HG02884 (cell line): ENCODE results near the gene ZNF618.

Experiments used
- ATAC-seq: cut with Tn5 transposase; IDR thresholded peaks from one replicate; pipeline ENCODE4 v1.9.1; 2021; ENCODE audit warnings: mild to moderate bottlenecking, moderate library complexity; ENCODE audit not compliant: unreplicated experiment

Gene ZNF618

DNA sequence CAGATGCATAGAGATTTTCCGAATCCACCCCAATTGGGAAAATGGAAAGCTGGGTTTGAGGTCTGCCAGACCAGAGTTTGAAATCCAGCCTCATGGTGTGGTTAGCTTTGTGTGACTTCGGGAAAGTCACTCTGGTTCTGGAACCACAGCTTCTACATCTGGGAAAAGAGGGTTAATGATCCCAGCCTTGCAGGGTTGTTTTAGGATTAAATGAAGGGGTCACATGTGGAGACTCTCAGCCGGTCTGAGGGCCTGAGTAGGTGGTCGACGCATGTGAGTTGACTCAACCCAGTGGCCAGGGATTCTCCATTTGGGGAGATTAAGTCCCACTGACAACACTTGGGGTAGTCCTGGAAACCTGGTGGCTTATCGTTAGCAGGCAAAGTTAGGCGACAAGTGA is 6.1 kb downstream of the ZNF618 start:
- ATAC-seq: no peak

DNA sequence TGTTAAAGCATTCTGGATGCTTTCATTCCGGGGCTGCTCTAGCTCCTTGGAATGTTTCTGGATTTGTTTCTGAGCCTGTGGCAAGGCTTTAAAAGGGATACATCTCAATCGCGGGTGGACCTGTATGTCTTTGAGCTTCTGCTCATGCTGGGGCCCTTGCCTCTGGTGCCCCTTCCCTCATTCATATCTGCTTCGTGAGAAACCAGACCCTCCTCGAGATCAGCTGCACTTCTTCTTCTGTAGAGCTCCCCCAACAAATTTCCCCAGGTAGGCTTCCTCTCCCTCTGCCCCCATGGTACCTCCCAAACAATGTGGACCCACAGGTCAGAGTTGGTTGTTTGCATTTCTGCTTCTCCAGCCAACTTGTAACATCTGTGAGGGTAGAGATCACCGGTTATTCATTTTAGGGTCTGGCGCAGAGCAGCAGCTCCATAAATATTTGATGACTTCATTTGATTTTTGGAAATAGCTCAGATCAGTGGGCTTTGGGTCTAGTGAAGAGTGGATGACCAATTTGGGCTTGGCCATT is 6.6 kb downstream of the ZNF618 start:
- no peak for ATAC-seq

DNA sequence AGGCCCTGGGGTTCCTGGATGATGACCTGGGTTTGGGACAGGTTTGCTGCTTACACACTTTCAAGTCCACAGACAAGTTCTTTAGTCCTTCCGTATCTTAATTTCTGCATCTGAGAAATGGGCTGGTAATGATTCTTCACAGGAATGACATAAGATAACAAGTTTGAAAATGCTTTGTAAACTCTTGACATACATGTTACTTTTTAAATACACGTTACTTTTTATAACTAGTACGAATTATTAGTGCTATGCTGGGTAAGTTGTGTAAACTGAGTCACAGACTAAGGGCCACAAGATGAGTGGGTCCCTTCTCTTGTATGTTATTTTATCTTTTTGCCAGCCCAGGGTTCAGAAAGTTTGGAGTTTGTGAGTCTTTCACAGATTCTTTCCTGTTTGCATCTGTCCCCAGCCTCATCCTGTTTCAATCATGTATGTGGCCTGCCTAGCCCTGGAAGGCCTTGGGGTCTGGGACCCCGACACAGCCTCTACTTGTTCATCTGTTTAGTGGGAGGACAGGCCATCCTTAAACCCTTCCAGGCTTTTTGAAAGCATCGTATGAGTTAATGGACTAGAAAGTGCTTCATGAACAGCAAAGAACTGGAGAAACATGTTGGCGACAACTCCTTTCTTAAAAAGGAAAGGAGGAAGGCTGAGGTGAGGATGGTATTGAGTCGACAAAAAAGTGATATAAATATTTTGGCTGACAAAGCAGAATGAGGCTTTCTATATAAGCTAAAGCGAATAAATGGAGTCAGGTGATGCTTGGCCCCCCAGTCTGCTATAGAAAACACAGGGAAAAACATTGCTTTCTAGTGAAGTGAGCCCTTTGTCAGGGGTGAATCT is 9.3 kb downstream of the ZNF618 start:
- ATAC-seq: no peak

DNA sequence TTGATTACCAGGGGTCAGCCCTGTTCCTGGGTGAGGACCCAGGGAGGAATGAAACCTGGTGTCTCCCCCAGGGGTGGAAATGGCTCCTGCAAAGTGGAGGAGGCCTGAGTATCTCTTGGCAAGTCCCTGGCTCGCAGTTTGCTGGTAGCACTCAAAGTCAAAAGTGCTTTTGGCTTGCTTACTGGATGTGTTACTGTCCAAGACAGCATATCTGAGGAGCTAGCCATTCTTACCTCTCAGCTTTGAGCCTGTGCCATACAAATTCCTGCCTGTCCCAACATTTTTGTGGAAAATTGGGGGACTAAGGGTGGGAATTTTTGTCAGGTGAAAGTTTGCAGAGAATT is 9.9 kb downstream of the ZNF618 start:
- no peak for ATAC-seq

DNA sequence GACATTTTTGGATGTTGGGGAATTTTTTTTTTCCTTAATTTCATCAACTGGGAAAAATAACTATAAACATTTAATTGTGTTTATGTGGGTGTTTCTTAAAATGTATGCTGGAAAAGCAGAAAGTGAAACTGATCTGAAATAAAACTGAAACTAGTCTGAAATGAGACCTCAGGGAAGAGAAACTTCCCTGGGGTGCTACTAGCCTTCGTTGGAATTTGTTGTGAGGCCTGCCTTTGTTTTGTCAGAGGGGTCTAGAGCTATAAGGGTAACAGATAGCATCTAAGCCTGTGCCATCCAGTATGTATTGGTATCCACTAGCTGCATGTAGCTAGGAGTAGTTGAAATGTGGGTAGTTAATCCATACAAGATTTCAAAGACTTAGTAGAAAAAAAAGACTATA is 10.4 kb downstream of the ZNF618 start:
- no peak for ATAC-seq

DNA sequence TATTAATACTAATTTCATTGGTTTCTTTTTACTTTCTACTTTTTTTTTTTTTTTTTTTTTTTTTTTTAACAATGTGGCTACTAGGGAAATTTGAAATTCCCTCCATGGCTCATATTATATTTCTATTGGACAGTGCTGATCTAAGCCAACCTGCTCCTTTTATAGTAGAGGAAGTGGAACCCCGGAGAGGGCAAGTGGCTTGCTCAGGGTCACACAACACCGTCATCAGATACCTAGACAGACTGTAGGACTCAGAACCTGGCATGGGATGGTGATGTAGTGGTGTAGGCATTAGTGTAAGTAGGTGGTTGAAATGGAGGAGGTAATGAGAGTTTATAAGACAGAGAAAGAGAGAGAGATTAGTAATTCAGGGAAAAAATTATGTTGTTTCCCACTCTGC is 10.8 kb downstream of the ZNF618 start:
- no peak for ATAC-seq

DNA sequence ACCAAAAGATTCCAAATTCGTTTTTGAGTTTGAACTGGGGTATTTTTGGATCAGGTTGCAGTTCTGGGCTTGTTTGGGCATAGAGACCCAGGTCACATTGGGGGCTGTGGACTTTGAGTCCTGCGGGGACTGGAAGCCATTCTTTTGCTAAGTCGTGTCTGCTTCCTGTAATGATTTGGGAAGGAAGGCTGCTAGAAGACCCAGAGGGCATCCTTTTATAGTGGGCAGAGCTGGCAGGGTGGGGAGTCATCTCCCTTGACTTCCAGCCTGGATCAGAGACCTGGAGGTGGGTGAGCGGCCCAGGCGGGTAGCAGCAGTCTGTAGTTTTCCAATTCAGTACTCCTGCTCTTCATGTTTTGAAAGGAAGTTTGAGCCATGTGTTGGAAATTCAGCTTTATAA is 11.3 kb downstream of the ZNF618 start:
- ATAC-seq: no peak

DNA sequence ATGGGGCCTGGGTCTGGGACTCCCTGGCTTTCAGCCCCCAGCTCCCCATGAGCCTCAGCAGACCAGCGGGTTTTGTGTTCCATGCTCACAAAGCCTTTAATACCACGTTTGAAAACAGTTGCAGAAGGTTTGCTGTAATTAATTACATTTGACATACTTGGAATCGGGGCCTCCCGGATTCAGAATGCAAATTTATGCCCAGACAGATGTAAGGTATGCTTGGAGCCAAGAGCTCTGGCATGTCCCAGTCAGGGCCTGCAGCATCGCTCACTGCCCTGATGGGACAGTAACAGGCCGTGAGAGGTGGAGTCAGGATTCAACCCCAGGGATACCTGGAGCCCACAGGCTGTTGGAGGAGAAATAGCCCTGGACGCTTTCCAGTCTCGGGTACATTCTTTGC is 12.2 kb downstream of the ZNF618 start:
- ATAC-seq: no peak

DNA sequence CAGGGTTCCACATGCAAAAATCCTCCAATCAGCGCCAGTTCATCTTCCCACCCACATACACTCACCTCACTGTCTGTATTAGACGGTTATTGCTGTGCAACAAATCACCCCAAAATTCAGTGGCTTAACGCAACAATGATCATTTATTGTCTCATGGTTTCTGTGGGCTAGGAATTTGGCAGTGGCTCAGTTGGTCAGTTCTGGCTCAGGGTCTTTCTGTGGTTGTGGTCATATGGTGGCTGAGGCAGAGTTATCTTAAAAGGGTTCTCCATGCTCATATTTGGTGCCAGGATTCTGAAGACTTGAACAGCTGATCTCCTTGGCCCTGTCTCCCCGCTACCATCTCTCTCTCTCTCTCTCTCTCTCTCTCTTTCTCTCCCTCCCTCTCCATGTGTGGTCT is 12.9 kb downstream of the ZNF618 start:
- no peak for ATAC-seq

DNA sequence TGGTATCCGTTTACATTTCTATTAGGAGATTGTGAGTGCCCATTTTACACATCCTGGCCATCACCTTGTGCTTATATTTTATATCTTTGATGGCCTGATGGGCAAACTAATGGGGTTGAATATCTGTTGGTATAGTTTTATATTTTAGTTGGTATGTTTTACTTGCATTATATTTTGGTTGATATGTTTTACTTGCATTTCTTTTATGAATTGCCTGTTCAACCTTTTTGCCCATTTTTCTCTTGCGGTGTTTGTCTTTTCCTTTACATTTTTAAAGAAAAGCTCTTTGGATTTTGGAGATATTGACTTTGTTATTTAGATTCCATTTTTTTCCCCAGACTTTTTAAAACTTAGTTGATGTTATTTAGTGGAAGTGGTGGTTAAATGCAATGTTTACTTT is 14.6 kb downstream of the ZNF618 start:
- ATAC-seq: no peak

DNA sequence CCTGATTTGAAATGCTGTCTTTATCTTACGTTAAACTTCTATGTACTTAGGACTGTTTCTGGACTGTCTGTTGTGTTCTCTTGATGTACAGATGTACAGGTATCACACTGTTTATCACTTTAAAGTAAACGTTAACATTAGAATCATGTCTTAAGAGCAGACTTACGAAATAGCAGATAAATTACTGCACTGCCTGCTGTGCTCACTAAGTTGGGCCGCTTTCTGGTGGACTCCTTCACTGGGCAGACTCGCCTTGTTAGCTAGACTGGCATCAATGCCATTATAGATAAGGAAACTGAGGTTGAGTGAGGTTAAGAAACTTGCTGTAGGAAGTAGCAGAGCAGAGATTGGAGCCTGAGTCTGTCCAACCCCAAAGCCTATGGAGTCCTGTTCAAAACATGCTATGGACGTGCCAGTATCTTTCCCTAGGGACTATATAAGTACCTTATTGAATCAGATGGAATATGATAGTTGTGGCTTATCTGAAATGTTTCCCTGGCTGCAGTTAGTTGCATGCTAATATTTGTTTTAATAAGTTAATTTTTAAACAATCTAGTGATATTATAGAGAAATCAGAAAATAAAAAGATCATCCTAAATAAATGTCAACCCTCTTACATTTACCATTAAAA is 16.9 kb downstream of the ZNF618 start:
- no peak for ATAC-seq

DNA sequence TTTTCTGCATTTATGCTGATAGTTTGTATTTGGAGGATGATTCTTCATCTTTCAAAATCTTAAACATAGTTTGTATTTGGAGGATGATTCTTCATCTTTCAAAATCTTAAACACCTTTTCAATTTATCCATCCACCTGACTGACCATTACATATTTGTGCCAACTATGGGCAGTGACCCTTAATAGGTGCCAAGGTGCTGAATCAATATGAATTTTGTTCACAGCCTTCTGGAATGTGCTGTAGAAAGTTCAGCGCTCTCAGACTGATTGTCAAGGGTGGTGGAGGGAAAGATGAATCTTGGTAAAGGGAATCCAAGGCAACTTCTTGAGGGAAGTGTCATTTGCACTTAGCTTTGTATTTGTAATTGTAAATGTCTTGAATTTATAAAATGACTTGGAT is 18.1 kb downstream of the ZNF618 start:
- no peak for ATAC-seq

DNA sequence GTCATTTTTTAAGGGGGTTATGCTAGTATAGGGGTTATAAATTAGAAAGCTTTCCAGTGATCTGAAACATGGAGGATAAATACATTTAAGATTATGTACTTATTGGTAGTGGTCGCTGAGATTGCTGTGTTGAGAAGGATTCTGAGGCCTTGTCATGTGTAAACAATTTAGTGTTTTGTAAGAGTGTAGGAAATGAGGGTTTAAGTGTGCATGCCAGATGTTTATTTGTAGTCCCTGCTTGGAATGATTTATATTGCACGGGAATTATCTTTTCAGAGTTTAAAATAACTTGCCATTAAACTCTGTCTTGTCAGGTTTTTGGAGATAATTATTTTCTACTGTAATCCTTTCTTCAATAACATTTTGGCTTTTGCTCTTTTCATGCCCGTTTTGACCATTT is 19.4 kb downstream of the ZNF618 start:
- ATAC-seq: no peak

DNA sequence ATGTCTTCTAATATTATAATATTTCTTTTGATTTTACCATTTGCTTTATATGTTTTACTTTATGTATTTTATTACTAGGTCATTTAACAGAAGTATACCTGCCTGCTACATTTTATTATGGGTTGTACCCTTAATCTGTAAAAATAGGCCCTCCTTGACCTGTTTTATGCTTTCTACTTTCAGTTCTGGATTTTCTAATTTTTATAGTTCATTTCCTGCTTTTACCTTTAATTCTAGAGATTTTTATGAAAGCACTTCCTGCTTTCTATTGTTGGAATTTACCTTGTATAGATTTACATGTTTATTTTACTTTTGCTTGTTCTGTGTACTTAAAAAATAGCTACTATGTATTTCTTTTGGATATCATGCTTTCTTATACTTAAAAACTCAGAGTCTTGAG is 20.6 kb downstream of the ZNF618 start:
- ATAC-seq: no peak

DNA sequence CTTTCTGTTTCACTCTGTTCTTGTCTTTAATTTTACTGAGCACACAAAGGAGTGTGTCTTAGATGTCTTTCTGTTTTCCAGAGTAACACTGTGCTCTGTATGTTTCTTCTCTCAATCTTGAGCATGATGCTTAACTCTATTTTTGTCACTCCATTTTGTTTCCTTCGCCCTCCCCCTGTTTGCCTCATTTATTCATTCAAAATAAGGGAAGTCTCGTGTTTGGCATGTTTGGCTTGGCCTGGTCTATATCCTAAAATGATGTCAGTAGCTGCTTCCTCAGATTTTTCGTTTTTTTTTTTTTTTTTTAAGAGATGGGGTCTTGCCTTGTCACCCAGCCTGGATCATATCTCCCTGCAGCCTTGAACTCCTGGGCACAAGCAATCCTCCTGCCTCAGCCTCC is 22.0 kb downstream of the ZNF618 start:
- ATAC-seq: no peak

DNA sequence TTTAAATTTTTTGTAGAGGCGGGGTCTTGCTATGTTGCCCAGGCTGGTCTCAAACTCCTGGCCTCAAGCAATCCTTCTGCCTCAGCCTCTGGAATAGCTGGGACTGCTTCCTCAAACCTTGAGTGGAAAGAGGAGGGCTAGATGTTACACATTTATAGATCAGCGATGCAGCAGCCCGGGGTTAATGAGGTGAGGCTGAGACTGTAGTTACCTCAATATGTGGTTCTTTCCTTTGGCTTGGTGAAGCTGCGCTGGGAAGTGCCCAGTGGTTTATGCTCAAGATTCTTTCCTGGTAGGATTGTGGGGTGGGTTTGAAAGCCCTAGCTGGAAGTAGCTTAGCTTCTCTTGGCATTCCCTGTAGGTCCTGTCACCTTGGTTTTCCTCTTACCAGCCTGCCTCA is 22.5 kb downstream of the ZNF618 start:
- ATAC-seq: no peak

DNA sequence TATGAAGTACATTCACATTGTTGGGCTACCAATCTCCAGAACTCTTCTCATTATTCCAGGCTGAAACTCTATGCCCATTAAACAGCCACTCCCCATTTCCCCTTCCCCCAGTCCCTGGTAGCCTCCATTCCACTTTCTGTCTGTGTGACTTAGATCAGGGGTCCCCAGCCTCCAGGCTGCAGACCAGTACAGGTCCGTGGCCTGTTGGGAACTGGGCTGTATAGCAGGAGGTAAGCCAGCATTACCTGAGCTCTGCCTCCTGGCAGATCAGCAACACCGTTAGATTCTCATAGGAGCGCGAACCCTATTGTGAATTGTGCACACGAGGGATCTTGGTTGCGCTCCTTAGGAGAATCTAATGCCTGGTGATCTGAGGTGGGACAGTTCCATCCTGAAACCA is 23.1 kb downstream of the ZNF618 start:
- ATAC-seq: no peak

DNA sequence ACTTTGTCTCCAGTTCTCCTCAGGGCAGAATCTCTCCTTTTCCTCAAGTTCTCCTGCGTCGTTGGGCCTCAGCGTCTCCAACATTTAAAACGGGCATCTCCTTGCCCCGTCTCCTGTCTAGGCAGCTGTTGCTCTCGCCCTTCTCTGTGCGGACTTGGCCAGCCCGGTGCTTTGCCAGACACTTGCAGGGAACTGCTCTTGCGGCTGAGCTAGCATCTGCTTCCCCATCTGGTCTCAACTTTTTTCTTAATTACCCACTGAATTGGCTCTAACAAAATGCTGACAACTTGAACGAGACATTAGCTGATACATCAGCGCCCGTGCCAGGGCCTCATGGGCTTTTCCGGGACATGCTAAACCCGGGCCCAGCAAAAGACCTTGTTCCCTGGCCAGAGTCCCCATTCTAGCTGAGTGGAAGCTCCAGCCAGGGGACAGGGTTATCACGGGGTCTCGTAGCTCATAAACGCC is 25.1 kb downstream of the ZNF618 start:
- ATAC-seq: no peak

DNA sequence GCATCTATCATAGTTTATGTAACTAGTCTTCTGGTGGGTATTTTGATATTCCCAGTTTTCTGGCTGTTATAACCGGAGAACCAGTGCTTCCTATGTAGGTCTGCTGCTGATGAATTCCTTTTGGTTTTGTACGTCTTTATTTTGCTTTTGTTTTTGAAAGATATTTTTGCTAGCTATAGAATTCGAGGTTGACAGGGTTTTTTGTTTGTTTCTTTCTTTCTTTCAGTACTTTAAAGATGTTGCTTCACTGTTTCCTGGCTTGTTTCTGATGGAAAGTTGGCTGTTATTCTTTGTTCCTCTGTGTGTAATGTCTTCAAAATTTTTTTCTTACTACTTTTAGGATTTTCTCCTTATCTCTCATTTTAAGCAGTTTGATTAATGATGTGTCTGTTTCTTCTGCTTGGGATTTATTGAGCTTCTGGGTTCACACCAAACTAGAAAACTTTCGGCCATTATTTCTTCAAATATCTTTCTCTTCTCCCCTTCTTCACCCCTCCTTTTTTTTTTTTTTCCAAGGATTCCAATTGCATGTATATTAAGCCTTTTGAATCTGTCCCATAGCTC is 27.5 kb downstream of the ZNF618 start:
- ATAC-seq: no peak

DNA sequence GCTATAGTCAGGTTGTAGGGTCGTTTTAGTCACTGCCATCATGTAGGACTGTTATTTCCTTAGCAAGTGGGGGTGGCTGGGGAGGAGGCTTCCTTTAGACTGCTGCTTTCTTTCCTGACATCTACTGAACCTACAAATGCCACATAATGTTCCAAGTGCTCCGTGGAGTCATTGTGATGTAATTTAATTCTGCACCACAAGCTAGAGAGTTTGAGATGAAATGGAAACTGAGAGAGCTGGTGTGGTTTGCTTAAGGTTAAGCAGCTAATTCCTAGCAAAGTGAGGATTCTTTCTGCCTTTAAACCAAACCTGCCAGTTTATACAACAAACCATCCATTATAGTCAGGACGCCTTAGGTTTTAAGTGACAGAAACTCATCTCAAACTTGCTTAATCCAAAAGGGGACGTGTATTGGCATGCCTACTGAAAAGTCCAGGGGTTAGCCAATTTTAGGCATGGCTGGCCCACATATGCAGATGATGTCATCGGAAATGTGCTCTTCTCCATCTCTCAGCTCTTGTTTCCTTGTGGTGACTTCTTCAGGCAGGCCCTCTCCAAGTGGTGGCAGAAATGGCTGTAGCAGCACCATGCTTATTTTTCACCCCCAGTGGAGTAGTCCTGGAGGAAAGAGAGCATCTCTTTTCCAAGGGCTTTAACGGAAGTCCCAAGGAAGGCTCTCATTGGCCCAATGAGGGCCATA is 30.5 kb downstream of the ZNF618 start:
- no peak for ATAC-seq

DNA sequence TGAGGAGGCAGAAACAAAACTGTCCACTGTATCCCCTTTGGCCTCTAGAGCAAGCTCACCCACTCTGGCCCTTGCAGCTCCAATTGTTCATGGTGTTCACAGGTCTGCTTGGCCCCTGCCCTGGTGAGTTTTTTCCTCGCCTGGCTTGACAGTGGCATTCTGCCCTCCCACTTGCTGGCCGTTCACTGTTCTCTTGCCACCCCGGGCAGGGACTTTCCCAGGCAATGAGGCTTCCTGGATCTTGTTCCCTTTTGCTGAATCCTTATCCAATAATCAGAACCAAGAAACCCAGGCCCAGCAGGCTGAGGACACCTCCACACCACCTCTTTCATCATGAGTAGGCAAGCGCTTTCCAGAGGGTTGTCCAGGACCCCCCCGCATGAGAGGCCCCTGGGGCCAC is 31.2 kb downstream of the ZNF618 start:
- no peak for ATAC-seq

DNA sequence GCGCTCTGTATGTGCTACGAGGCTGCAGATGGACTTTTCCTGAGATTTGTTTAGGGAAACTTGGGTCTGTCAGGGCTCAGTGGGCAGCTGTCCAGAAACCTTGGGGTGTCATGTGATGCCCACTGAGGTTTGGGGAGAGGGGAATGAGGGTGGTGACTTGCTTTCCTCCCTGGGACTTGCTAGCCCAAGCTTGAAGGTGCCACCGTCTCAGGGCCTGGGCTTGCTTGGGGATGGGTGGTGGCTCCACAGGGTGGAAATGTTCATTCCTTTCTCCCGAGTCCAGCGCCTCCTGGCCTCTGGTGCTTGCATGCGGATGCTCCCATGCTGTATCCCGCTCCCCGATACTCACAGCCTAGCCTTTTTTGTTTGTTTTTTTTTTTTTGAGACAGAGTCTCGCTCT is 33.3 kb downstream of the ZNF618 start:
- ATAC-seq: no peak
